ENCODE measurements around the gene PPEF1. TPM values are rescaled to one million over a fixed set of nuclear protein-coding genes. Genes with fewer than 3 reads are reported as not detected.

Gene PPEF1
- total and polyA plus RNA-seq, 2 of the 4 experiments (the other 2 are of a cell fraction) = not detected

- Histone ChIP-seq H3K27ac (ENCODE audit: insufficient read depth, low read length) (no peak overlapping the region), H3K9me1 (ENCODE audit: insufficient read depth, low read length) (no peaks in the 10 kb centered on the region), H3K4me2 (ENCODE audit: low read depth, low read length) (no peak overlapping the region), H2BK120ac (ENCODE audit: low read depth, low read length) (no peak overlapping the region), H4K20me1 (ENCODE audit: insufficient read depth, low read length) (no peaks in the 10 kb centered on the region), H3K18ac (ENCODE audit: low read depth, low read length) (no peak overlapping the region), H2BK20ac (ENCODE audit: low read depth, low read length) (no peak overlapping the region), H3K36me3 (ENCODE audit: control insufficient read depth, insufficient read depth, low read length) (no peaks in the 10 kb centered on the region), H3K4me1 (ENCODE audit: control insufficient read depth, insufficient read depth, low read length) (no peaks in the 10 kb centered on the region), H2BK5ac (ENCODE audit: low read depth, low read length, poor library complexity, severe bottlenecking) (no peak overlapping the region), H3K79me1 (ENCODE audit: low read depth in 1 of 2, low read length in 2 of 2) (no peaks in the 10 kb centered on the region), H4K5ac (ENCODE audit: low read depth, low read length) (no peak overlapping the region), H3K9me3 (ENCODE audit: control insufficient read depth, insufficient read depth, low read length) (no peaks in the 10 kb centered on the region), H2BK15ac (ENCODE audit: low read depth, low read length) (no peak overlapping the region), H4K91ac (ENCODE audit: insufficient read depth, low read depth, low read length) (no peak overlapping the region), H3K9ac (ENCODE audit: low read depth, low read length) (no peak overlapping the region), H3K4me3 (ENCODE audit: insufficient read depth, low read depth, low read length) (no peak overlapping the region), H2AK9ac (replicated peaks; ENCODE audit: low read depth, low read length, poor library complexity) (no peak overlapping the region), H2AFZ (replicated peaks; ENCODE audit: low read length, poor library complexity) (no peak overlapping the region), H2AK5ac (ENCODE audit: low read depth, low read length) (no peak overlapping the region), H3K27me3 (ENCODE audit: control insufficient read depth, insufficient read depth, low read length) (no peaks in the 10 kb centered on the region), H4K8ac (ENCODE audit: low read depth in 2 of 2, low read length in 2 of 2) (no peak overlapping the region), H3K56ac (ENCODE audit: extremely low read depth, insufficient read depth, low read length) (no peak overlapping the region), H3K14ac (replicated peaks; ENCODE audit: low read depth, low read length) (no peak overlapping the region), H3K23ac (ENCODE audit: low read depth, low read length) (no peak overlapping the region), H3K4ac (ENCODE audit: low read depth, low read length) (no peak overlapping the region)
- no peak for ATAC-seq (ENCODE audit: low read depth)
- WGBS, 2 experiments (ENCODE audit: extremely low coverage in 2 of 2, insufficient read length in 1 of 2) = 50% methylated on average over 3 of the region's 8 CpGs; no CpG with 5 or more reads in 1 of the 2 experiments
- TF ChIP-seq MXI1 (IDR thresholded peaks at IDR 0.05; ENCODE audit: borderline replicate concordance, low read depth, low read length) (no peak), RCOR1 (IDR thresholded peaks at IDR 0.05; ENCODE audit: insufficient replicate concordance, low read length) (no peak), NFE2L2 (IDR thresholded peaks at IDR 0.05; ENCODE audit: low read depth, low read length) (no peak), MAFK (IDR thresholded peaks at IDR 0.05; ENCODE audit: low read depth, low read length) (no peak), MAZ (IDR thresholded peaks at IDR 0.05; ENCODE audit: borderline replicate concordance, low read depth, low read length) (no peak), RFX5 (IDR thresholded peaks at IDR 0.05; ENCODE audit: low read depth, low read length) (no peak), ELK1 (IDR thresholded peaks at IDR 0.05; ENCODE audit: borderline replicate concordance, low read depth, low read length) (no peak)
- in situ Hi-C loops (cut with MboI; ENCODE audit: low sequenced_read_pairs) (no loop called here), intact Hi-C loops (cut with micrococcal nuclease) (no loop called here), dilution Hi-C loops (cut with HindIII; ENCODE audit: low sequenced_read_pairs, unreplicated experiment) (no loop called here)
- ChIA-PET POLR2A (ENCODE audit: unreplicated experiment) (no interaction called here), CTCF (no interaction called here)
- DNase-seq = no peak
- no TSS peak for BruUV-seq (replicated peaks)
Observed at GRCh38 chrX:18664947-18665346, 42.5 kb upstream of the PPEF1 start.
